HCT116 (cell line): ENCODE results near the gene HOXB8.

Experiments used
- ATF3 ChIP-seq: IDR thresholded peaks from 2 replicates; pipeline ENCODE4 v1.6.1; 2012
- CEBPB ChIP-seq: IDR thresholded peaks from 2 replicates; pipeline ENCODE4 v1.6.1; 2012; ENCODE audit warnings: low read depth
- CTCF ChIP-seq, 3 experiments: fragments of 200-600 bp in 1 of 3; sonication (generic) in 1 of 3; IDR thresholded peaks in 2 of 3; conservative IDR thresholded peaks in 1 of 3; 2 replicates each; pipeline ENCODE4 v1.5.1; 2012 to 2017; ENCODE audit warnings: low read depth in 2 of 3, low read length in 2 of 3, antibody characterized with exemption in 1 of 3, borderline replicate concordance in 1 of 3, control low read depth in 1 of 3, mild to moderate bottlenecking in 1 of 3, mixed read lengths in 1 of 3, mixed run types in 1 of 3, moderate library complexity in 1 of 3; ENCODE audit not compliant: insufficient read depth in 1 of 3
- EGR1 ChIP-seq: IDR thresholded peaks from 2 replicates; pipeline ENCODE4 v1.6.1; 2012; ENCODE audit warnings: low read depth
- ELF1 ChIP-seq: IDR thresholded peaks from 2 replicates; pipeline ENCODE4 v1.6.1; 2012; ENCODE audit warnings: low read depth, borderline replicate concordance
- EZH2phosphoT487 ChIP-seq: fragments of 200-600 bp; IDR thresholded peaks from 2 replicates; pipeline ENCODE4 v1.6.1; 2018; ENCODE audit warnings: antibody characterized with exemption, borderline replicate concordance
- POLR2A ChIP-seq: IDR thresholded peaks from 2 replicates; pipeline ENCODE4 v1.7.0; 2011; ENCODE audit warnings: borderline replicate concordance; ENCODE audit not compliant: insufficient read depth, insufficient read length; ENCODE audit errors: extremely low read depth
- POLR2AphosphoS5 ChIP-seq: IDR thresholded peaks from 2 replicates; pipeline ENCODE4 v1.6.1; 2011; ENCODE audit warnings: mild to moderate bottlenecking, low read depth, low read length, moderate library complexity
- REST ChIP-seq: IDR thresholded peaks from 2 replicates; pipeline ENCODE4 v1.6.1; 2012; ENCODE audit warnings: low read depth
- SP1 ChIP-seq: IDR thresholded peaks from 2 replicates; pipeline ENCODE4 v1.6.1; 2012; ENCODE audit warnings: low read depth
- YY1 ChIP-seq: IDR thresholded peaks from 2 replicates; pipeline ENCODE4 v1.6.1; 2011; ENCODE audit warnings: low read length, low read depth, moderate library complexity, mild to moderate bottlenecking; ENCODE audit not compliant: insufficient replicate concordance; ENCODE audit errors: extremely low read depth

GRCh38 chr17:48636177-48637018 lies 21.3 kb upstream of the HOXB8 start:
- no peak for TF ChIP-seq POLR2A
- peak; percentile 8 to 60 (median 52); a peak in 4 of 6 replicates for TF ChIP-seq CTCF (IDR thresholded peaks at IDR 0.05 in 2 of 3, conservative IDR thresholded peaks at IDR 0.05 in 1 of 3; ENCODE audit: borderline replicate concordance in 1 of 3, insufficient read depth in 1 of 3, low read depth in 2 of 3, low read length in 2 of 3)
- TF ChIP-seq ELF1, result no peak
- no peak for TF ChIP-seq POLR2AphosphoS5
- no peak for TF ChIP-seq EZH2phosphoT487
- no peak for TF ChIP-seq YY1
- no peak for TF ChIP-seq REST
- no peak for TF ChIP-seq CEBPB
- no peak for TF ChIP-seq EGR1
- no peak for TF ChIP-seq SP1
- TF ChIP-seq ATF3, result no peak
